Measurements from ENCODE around the gene MYL1. TPM values are rescaled to one million over a fixed set of nuclear protein-coding genes. Genes with fewer than 3 reads are reported as not detected.

The MYL1 gene
- total RNA-seq, 1 experiment from 2014 or later, result not detected

- peaks cover 3% of the 10 kb centered on the region; the same call in 1 of the 2 replicates for H3K4me1 Mint-ChIP-seq
- DNase-seq (ENCODE audit: low spot score) (no peak), ATAC-seq (no peak)
- no peak overlapping the region for H3K4me3 Mint-ChIP-seq
- no peaks in the 10 kb centered on the region for H3K36me3 Mint-ChIP-seq
- no peak overlapping the region for H3K27ac Mint-ChIP-seq
- peaks cover 4% of the 10 kb centered on the region for H3K9me3 Mint-ChIP-seq
- TF ChIP-seq ETV6 (CRISPR knock-in tag; IDR thresholded peaks at IDR 0.05), result no peak
- no peak for TF ChIP-seq SMAD4 (CRISPR knock-in tag; IDR thresholded peaks at IDR 0.05)
- TF ChIP-seq ZNF423 (CRISPR knock-in tag; IDR thresholded peaks at IDR 0.05), result no peak
- TF ChIP-seq, protein P1, sequence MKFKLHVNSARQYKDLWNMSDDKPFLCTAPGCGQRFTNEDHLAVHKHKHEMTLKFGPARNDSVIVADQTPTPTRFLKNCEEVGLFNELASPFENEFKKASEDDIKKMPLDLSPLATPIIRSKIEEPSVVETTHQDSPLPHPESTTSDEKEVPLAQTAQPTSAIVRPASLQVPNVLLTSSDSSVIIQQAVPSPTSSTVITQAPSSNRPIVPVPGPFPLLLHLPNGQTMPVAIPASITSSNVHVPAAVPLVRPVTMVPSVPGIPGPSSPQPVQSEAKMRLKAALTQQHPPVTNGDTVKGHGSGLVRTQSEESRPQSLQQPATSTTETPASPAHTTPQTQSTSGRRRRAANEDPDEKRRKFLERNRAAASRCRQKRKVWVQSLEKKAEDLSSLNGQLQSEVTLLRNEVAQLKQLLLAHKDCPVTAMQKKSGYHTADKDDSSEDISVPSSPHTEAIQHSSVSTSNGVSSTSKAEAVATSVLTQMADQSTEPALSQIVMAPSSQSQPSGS (CRISPR knock-in tag; IDR thresholded peaks at IDR 0.05; ENCODE audit: borderline replicate concordance, low read depth), result no peak
- TF ChIP-seq, protein P2, sequence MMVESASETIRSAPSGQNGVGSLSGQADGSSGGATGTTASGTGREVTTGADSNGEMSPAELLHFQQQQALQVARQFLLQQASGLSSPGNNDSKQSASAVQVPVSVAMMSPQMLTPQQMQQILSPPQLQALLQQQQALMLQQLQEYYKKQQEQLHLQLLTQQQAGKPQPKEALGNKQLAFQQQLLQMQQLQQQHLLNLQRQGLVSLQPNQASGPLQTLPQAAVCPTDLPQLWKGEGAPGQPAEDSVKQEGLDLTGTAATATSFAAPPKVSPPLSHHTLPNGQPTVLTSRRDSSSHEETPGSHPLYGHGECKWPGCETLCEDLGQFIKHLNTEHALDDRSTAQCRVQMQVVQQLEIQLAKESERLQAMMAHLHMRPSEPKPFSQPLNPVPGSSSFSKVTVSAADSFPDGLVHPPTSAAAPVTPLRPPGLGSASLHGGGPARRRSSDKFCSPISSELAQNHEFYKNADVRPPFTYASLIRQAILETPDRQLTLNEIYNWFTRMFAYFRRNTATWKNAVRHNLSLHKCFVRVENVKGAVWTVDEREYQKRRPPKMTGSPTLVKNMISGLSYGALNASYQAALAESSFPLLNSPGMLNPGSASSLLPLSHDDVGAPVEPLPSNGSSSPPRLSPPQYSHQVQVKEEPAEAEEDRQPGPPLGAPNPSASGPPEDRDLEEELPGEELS (CRISPR knock-in tag; IDR thresholded peaks at IDR 0.05), result no peak
- TF ChIP-seq, protein P3, sequence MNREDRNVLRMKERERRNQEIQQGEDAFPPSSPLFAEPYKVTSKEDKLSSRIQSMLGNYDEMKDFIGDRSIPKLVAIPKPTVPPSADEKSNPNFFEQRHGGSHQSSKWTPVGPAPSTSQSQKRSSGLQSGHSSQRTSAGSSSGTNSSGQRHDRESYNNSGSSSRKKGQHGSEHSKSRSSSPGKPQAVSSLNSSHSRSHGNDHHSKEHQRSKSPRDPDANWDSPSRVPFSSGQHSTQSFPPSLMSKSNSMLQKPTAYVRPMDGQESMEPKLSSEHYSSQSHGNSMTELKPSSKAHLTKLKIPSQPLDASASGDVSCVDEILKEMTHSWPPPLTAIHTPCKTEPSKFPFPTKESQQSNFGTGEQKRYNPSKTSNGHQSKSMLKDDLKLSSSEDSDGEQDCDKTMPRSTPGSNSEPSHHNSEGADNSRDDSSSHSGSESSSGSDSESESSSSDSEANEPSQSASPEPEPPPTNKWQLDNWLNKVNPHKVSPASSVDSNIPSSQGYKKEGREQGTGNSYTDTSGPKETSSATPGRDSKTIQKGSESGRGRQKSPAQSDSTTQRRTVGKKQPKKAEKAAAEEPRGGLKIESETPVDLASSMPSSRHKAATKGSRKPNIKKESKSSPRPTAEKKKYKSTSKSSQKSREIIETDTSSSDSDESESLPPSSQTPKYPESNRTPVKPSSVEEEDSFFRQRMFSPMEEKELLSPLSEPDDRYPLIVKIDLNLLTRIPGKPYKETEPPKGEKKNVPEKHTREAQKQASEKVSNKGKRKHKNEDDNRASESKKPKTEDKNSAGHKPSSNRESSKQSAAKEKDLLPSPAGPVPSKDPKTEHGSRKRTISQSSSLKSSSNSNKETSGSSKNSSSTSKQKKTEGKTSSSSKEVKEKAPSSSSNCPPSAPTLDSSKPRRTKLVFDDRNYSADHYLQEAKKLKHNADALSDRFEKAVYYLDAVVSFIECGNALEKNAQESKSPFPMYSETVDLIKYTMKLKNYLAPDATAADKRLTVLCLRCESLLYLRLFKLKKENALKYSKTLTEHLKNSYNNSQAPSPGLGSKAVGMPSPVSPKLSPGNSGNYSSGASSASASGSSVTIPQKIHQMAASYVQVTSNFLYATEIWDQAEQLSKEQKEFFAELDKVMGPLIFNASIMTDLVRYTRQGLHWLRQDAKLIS (CRISPR knock-in tag; IDR thresholded peaks at IDR 0.05; ENCODE audit: borderline replicate concordance), result no peak
- no peak for TF ChIP-seq TEAD1 (CRISPR knock-in tag; IDR thresholded peaks at IDR 0.05)
- no peak for TF ChIP-seq ZNF396 (CRISPR knock-in tag; IDR thresholded peaks at IDR 0.05; ENCODE audit: borderline replicate concordance)
- no peak for TF ChIP-seq IRF2 (CRISPR knock-in tag; IDR thresholded peaks at IDR 0.05; ENCODE audit: borderline replicate concordance, low read depth)
- TF ChIP-seq, protein P4, sequence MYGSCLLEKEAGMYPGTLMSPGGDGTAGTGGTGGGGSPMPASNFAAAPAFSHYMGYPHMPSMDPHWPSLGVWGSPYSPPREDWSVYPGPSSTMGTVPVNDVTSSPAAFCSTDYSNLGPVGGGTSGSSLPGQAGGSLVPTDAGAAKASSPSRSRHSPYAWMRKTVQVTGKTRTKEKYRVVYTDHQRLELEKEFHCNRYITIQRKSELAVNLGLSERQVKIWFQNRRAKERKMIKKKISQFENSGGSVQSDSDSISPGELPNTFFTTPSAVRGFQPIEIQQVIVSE (CRISPR knock-in tag; IDR thresholded peaks at IDR 0.05; ENCODE audit: borderline replicate concordance), result no peak
- no peak for TF ChIP-seq EMX1 (CRISPR knock-in tag; IDR thresholded peaks at IDR 0.05)
- no peak for TF ChIP-seq TP53 (CRISPR knock-in tag; IDR thresholded peaks at IDR 0.05)
- no peak for TF ChIP-seq RORB (CRISPR knock-in tag; IDR thresholded peaks at IDR 0.05)
- TF ChIP-seq, protein P5, sequence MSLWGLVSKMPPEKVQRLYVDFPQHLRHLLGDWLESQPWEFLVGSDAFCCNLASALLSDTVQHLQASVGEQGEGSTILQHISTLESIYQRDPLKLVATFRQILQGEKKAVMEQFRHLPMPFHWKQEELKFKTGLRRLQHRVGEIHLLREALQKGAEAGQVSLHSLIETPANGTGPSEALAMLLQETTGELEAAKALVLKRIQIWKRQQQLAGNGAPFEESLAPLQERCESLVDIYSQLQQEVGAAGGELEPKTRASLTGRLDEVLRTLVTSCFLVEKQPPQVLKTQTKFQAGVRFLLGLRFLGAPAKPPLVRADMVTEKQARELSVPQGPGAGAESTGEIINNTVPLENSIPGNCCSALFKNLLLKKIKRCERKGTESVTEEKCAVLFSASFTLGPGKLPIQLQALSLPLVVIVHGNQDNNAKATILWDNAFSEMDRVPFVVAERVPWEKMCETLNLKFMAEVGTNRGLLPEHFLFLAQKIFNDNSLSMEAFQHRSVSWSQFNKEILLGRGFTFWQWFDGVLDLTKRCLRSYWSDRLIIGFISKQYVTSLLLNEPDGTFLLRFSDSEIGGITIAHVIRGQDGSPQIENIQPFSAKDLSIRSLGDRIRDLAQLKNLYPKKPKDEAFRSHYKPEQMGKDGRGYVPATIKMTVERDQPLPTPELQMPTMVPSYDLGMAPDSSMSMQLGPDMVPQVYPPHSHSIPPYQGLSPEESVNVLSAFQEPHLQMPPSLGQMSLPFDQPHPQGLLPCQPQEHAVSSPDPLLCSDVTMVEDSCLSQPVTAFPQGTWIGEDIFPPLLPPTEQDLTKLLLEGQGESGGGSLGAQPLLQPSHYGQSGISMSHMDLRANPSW (CRISPR knock-in tag; conservative IDR thresholded peaks at IDR 0.05; ENCODE audit: low read depth), result no peak
- no peak for TF ChIP-seq ERG (CRISPR knock-in tag; IDR thresholded peaks at IDR 0.05)
- TF ChIP-seq, protein P6, sequence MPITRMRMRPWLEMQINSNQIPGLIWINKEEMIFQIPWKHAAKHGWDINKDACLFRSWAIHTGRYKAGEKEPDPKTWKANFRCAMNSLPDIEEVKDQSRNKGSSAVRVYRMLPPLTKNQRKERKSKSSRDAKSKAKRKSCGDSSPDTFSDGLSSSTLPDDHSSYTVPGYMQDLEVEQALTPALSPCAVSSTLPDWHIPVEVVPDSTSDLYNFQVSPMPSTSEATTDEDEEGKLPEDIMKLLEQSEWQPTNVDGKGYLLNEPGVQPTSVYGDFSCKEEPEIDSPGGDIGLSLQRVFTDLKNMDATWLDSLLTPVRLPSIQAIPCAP (CRISPR knock-in tag; IDR thresholded peaks at IDR 0.05), result no peak
- ChIA-PET CTCF (no interaction called here), POLR2A (no interaction called here)
- H3K27me3 Mint-ChIP-seq (ENCODE audit: low read depth), result no peaks in the 10 kb centered on the region; the same call in 1 of the 2 replicates
Measured at GRCh38 chr2:210271300-210271699, 43.7 kb downstream of the MYL1 start.

Data from WTC11 (cell line).